MM.1S (cell line): ENCODE data around the gene PLCB1.

Experiments
- EZH2phosphoT487 ChIP-seq: fragments of 300-600 bp; sonication (generic); IDR thresholded peaks from 2 replicates; pipeline ENCODE4 v1.6.1; 2018; ENCODE audit warnings: antibody characterized with exemption, low read length
- TF ChIP-seq, protein P1 (sequence below): fragments of 300-600 bp; sonication (generic); IDR thresholded peaks from 2 replicates; pipeline ENCODE4 v1.5.1; 2016; ENCODE audit warnings: antibody characterized with exemption, low read length, mixed read lengths

DNA sequence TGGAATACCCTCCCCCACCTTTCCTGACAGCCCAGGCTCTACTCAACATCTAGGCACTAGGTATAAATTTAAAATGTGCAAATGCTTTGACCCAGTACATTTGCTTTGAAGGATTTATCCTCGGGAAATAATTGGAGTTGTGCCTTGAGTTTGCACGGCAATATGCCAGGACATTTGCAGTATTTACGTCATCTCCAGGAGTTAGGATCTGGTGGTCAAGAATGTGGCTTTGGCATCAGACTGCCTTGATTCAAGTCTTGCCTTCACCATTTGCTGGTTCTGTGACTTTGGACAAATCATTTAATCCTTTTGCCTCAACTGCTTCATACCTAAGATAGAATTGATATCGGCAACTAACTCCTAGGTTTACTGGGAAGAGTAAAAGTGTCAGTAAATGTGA lies 169.6 kb downstream of the PLCB1 start:
- TF ChIP-seq EZH2phosphoT487: no peak
- TF ChIP-seq, protein P1, sequence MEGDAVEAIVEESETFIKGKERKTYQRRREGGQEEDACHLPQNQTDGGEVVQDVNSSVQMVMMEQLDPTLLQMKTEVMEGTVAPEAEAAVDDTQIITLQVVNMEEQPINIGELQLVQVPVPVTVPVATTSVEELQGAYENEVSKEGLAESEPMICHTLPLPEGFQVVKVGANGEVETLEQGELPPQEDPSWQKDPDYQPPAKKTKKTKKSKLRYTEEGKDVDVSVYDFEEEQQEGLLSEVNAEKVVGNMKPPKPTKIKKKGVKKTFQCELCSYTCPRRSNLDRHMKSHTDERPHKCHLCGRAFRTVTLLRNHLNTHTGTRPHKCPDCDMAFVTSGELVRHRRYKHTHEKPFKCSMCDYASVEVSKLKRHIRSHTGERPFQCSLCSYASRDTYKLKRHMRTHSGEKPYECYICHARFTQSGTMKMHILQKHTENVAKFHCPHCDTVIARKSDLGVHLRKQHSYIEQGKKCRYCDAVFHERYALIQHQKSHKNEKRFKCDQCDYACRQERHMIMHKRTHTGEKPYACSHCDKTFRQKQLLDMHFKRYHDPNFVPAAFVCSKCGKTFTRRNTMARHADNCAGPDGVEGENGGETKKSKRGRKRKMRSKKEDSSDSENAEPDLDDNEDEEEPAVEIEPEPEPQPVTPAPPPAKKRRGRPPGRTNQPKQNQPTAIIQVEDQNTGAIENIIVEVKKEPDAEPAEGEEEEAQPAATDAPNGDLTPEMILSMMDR: no peak
